Psoas muscle (tissue), 8 donors: ENCODE data around the gene BHLHA9. TPM values are rescaled to one million over a fixed set of nuclear protein-coding genes. Genes with fewer than 3 reads are reported as not detected.
A peak's percentile ranks its signal among the peaks of the same experiment; 100 is the strongest.

ENCODE experiments used
- ATAC-seq, 4 donors: fragments of 200-7000 bp; cut with Tn5 transposase; one replicate each; pipeline ENCODE4 v1.9.1; 2020; ENCODE audit warnings: moderate library complexity in 3 of 4, mild to moderate bottlenecking in 2 of 4
- DNase-seq, 2 donors: peaks; one replicate each; pipeline ENCODE4 v3.0.0-alpha.2; 2020
- H3K27ac ChIP-seq: fragments of 200-600 bp; one replicate; pipeline ENCODE4 v1.8.0; 2022
- H3K27me3 ChIP-seq, 3 donors: fragments of 200-600 bp in 1 of 3; one replicate each; pipeline versions ENCODE4 v1.6.1 to v1.8.0; 2013 to 2022; ENCODE audit warnings: low read length in 2 of 3, mild to moderate bottlenecking in 2 of 3, moderate library complexity in 1 of 3; ENCODE audit not compliant: insufficient read depth in 3 of 3
- H3K36me3 ChIP-seq, 2 donors: fragments of 200-600 bp in 1 of 2; one replicate each; pipeline versions ENCODE4 v1.6.1 to v1.8.0; 2013 to 2022; ENCODE audit warnings: low read depth in 1 of 2, mild to moderate bottlenecking in 1 of 2, moderate library complexity in 1 of 2; ENCODE audit not compliant: insufficient read depth in 1 of 2
- H3K4me1 ChIP-seq: fragments of 200-600 bp; one replicate; pipeline ENCODE4 v1.8.0; 2022
- H3K4me3 ChIP-seq: fragments of 200-600 bp; one replicate; pipeline ENCODE4 v1.8.0; 2022; ENCODE audit warnings: mild to moderate bottlenecking
- H3K9me3 ChIP-seq: fragments of 200-600 bp; one replicate; pipeline ENCODE4 v1.8.0; 2022
- WGBS, 3 donors: extraction: QIAGEN DNeasy Blood & Tissue Kit; methylation state at CpG; one replicate each; pipeline versions ENCODE4 v1.1.6 to v1.1.7; 2013; 5-methylcytosine and 5-hydroxymethylcytosine counted together
- intact Hi-C, 2 donors: fragments of 100-400 bp; cut with DNase I; formaldehyde crosslinking; loops; one replicate each; pipeline versions ENCODE4 v1.11.0 to v1.14.2; 2022
- polyA plus RNA-seq, 3 donors: library from polyadenylated mRNA; stranded (reverse); fragments of 200-250 nt; gene quantifications; one replicate each; pipeline ENCODE4 v1.2.3, GENCODE V29; 2013
- total RNA-seq, 4 donors: library from RNA; stranded (reverse); fragmentation: NEBNext Ultra II Directional in 2 of 4; extraction: Animal tissue kit (Norgen Biotek cat#: 25700) in 2 of 4; gene quantifications; one replicate each; pipeline versions ENCODE4 v1.2.1 to v1.2.4, GENCODE V29; 2021 to 2023
- TF ChIP-seq, protein P1 (sequence below): fragments of 200-600 bp; IDR thresholded peaks from one replicate; pipeline ENCODE4 v1.8.0; 2022; ENCODE audit warnings: antibody characterized with exemption
- donor health status: healthy with polysubstance abuse.
- donor health status: DM: no; HTN: no; CAD: no; lungs with moderate emphysema.
- donor health status: Bipolar disorder and iron deficiency.
- donor health status: healthy.
- donor health status: DM: yes; HTN: yes; CAD: no.
- donor health status: DM: no; HTN: no; CAD: no.
- donor health status: DM: no; HTN: no; CAD: no.
- donor health status: DM: yes; HTN: yes; CAD: no.

Gene BHLHA9
- total and polyA plus RNA-seq, 7 donors: not detected

DNA sequence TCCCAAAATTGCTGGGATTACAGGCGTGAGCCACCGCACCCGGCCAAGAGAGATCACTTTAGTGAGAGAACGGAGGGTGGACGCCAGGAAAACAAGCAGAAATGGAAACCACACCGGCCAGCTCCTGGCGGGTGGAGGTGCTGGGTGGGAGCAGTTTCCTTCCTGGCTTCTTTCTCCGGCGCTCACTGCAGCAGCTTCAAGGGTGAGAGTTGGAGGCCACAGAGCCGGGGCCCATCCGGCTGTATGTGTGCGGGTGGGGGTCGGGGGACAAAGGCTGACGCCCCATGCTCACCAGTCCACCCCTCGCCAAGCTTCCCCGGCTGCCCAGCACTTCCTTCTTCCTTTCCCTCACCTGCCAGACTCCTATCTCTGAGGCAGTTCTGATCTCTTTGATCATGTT, 13.5 kb upstream of the BHLHA9 start:
- H3K27me3 ChIP-seq: peaks cover 0 to 36% (median 0%) of the 10 kb centered on the region in 3 donors
- H3K27ac ChIP-seq: no peak overlapping the region
- intact Hi-C loops: loop anchor here in 1 of 2 donors (5.0 kb wide), 1 partner anchor 76 kb away; no protein-coding TSS in a partner anchor
- H3K4me3 ChIP-seq: no peak overlapping the region
- H3K4me1 ChIP-seq: peaks cover 16% of the 10 kb centered on the region
- H3K9me3 ChIP-seq: no peaks in the 10 kb centered on the region
- ATAC-seq: no peak
- TF ChIP-seq, protein P1, sequence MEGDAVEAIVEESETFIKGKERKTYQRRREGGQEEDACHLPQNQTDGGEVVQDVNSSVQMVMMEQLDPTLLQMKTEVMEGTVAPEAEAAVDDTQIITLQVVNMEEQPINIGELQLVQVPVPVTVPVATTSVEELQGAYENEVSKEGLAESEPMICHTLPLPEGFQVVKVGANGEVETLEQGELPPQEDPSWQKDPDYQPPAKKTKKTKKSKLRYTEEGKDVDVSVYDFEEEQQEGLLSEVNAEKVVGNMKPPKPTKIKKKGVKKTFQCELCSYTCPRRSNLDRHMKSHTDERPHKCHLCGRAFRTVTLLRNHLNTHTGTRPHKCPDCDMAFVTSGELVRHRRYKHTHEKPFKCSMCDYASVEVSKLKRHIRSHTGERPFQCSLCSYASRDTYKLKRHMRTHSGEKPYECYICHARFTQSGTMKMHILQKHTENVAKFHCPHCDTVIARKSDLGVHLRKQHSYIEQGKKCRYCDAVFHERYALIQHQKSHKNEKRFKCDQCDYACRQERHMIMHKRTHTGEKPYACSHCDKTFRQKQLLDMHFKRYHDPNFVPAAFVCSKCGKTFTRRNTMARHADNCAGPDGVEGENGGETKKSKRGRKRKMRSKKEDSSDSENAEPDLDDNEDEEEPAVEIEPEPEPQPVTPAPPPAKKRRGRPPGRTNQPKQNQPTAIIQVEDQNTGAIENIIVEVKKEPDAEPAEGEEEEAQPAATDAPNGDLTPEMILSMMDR: no peak
- 45 to 60% (median 57%) methylated on average over 15 to 16 of the region's 16 CpGs for WGBS, 3 donors
- H3K36me3 ChIP-seq: no peaks in the 10 kb centered on the region
- DNase-seq: no peak

DNA sequence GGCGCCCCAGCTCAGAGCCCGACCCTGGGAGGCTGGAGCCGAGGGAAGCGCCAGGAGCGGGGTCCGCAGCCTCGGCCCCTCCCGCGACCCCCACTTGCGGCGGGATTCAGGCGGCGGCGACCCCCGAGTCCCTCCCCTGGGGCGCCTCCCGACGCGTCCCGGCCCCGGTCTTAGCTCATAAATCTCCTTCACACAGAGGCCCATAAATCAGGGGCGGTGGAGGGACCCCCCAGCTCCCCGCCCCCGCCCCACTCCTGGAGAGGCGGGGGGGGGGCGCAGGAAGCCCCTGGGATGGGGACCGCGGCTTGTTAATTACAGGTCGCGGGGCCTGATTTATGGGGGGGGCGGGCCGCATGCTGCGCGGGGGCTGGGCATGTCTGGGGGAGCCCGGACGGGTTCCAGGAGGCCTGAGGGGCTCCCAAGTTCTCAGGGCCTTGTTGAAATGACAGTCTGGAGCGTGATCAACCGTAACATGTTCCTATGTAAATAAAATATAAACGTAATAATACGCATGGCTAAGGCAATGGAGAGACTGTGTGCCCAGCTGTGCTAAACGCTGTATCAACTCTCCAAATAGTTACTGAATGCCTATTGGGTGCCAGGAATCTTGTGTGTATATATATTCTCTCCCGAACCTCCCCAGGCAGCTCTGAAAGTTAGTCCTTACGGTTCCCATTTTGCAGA, 10.0 kb upstream of the BHLHA9 start:
- Histone ChIP-seq H3K4me3 (peak overlapping the region; percentile 58), H3K36me3 (no peaks in the 10 kb centered on the region), H3K9me3 (no peaks in the 10 kb centered on the region), H3K4me1 (peaks cover 8% of the 10 kb centered on the region), H3K27me3 (peaks cover 0 to 30% (median 0%) of the 10 kb centered on the region in 3 donors), H3K27ac (no peak overlapping the region)
- ATAC-seq (peak in 2 of 4 donors; percentile 10 to 15), DNase-seq (no peak)
- intact Hi-C loops: loop anchor here in 1 of 2 donors (5.0 kb wide), 1 partner anchor 367 kb away; the partner anchor contains the start of gene SLC43A2
- TF ChIP-seq, protein P1: no peak
- 11 to 14% (median 13%) methylated on average over 31 to 43 of the region's 43 CpGs for WGBS, 3 donors

DNA sequence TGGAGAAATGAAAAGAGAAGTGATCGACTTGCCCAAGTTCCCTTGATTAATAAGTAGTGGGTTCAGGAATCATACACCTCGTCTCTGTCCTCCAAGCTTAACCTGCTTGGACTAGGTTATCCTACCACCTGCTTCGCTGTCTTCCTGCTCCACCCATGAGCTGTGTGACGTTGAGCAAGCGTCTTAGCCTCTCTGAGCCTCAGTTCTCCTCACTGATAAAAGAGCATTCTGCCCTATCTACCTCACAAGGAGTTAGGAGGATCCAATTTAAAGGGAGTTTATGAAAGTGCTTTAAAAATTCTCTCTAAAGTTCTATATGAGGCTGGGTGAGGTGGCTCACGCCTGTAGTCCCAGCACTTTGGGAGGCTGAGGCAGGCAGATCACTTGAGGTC, 9.5 kb upstream of the BHLHA9 start:
- Histone ChIP-seq H3K4me3 (no peak overlapping the region), H3K4me1 (peaks cover 8% of the 10 kb centered on the region), H3K27me3 (peaks cover 0 to 28% (median 0%) of the 10 kb centered on the region in 3 donors), H3K36me3 (no peaks in the 10 kb centered on the region), H3K27ac (no peak overlapping the region), H3K9me3 (no peaks in the 10 kb centered on the region)
- WGBS, 3 donors: 90% methylated on average over 6 of the region's 6 CpGs
- ATAC-seq (no peak), DNase-seq (no peak)
- intact Hi-C loops: loop anchor here in 1 of 2 donors (5.0 kb wide), 1 partner anchor 367 kb away; the partner anchor contains the start of gene SLC43A2
- TF ChIP-seq, protein P1: no peak

DNA sequence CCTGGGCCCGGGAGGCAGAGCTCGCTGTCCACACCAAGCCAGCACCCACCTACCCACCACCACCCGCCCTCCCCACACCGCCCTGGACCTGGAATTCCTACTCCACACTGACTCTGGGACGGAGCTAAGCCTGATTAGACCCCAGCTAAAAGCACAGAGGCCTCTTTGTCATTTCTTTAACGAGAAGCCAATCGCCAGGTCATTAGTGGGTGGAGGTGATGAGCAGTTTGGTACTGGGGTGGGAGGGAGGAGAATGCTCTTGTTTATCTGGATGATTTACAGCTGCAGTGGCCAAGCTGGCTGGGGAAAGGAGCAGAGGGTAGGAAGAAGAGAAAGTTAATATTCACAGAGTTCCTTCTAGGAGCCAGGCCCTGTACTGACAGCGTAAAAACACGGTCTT, 6.0 kb upstream of the BHLHA9 start:
- TF ChIP-seq, protein P1: no peak
- no peak for DNase-seq

More for the DNA sequence above, 6.0 kb upstream of the BHLHA9 start:
- Histone ChIP-seq H3K36me3 (no peaks in the 10 kb centered on the region), H3K4me1 (peaks cover 8% of the 10 kb centered on the region), H3K27me3 (peaks cover 0 to 10% (median 0%) of the 10 kb centered on the region in 3 donors), H3K9me3 (no peaks in the 10 kb centered on the region), H3K4me3 (no peak overlapping the region), H3K27ac (no peak overlapping the region)
- intact Hi-C loops: loop anchor here in 1 of 2 donors (5.0 kb wide), 1 partner anchor 363 kb away; the partner anchor contains the start of gene SLC43A2
- 55 to 63% (median 60%) methylated on average over 9 of the region's 9 CpGs for WGBS, 3 donors
- no peak for ATAC-seq
